B cell (primary cell): ENCODE results near the gene NMNAT1. TPM values are rescaled to one million over a fixed set of nuclear protein-coding genes. Genes with fewer than 3 reads are reported as not detected.

ENCODE experiments used
- ATAC-seq: fragments of 200-7000 bp; cut with Tn5 transposase; one replicate; pipeline ENCODE4 v1.10.0; 2021; ENCODE audit warnings: low read depth, mild to moderate bottlenecking, moderate number of reproducible peaks, moderate library complexity
- CTCF ChIA-PET: fragments of 350-600 bp; sonication (Branson Sonifier 250); formaldehyde crosslinking; loops from one replicate; lab custom pipeline; 2021; ENCODE audit warnings: antibody characterized with exemption, inconsistent platforms; lab: Charles Lee
- POLR2A ChIA-PET: fragments of 350-600 bp; sonication (Branson Sonifier 250); formaldehyde crosslinking; loops from one replicate; lab custom pipeline; 2021; ENCODE audit warnings: antibody characterized with exemption; lab: Charles Lee
- DNase-seq: peaks from one replicate; pipeline ENCODE4 v3.0.0; 2013
- H2AFZ ChIP-seq: 2 replicates; pipeline ENCODE4 v1.6.1; 2012; ENCODE audit warnings: mild to moderate bottlenecking, low read depth, low read length; ENCODE audit not compliant: insufficient read depth, poor library complexity, severe bottlenecking
- H3K27ac ChIP-seq, 2 donors: 1 replicate in 1 of 2; 2 replicates in 1 of 2; pipeline ENCODE4 v1.5.1; 2012 to 2013; ENCODE audit warnings: low read length in 2 of 2, mild to moderate bottlenecking in 2 of 2, moderate library complexity in 1 of 2
- H3K27me3 ChIP-seq, 4 experiments: fragments of 200-600 bp in 1 of 4; sonication (generic) in 1 of 4; replicated peaks in 1 of 4; 1 replicate in 2 of 4; 2 replicates in 2 of 4; pipeline versions ENCODE4 v1.6.1 to v1.7.0; 2013 to 2016; ENCODE audit warnings: low read length in 3 of 4, mild to moderate bottlenecking in 2 of 4, mixed read lengths in 1 of 4, moderate library complexity in 1 of 4; ENCODE audit not compliant: insufficient read depth in 4 of 4, control insufficient read depth in 3 of 4; ENCODE audit errors: control extremely low read depth in 1 of 4
- H3K36me3 ChIP-seq, 2 experiments: replicated peaks in 1 of 2; 1 replicate in 1 of 2; 2 replicates in 1 of 2; pipeline versions ENCODE4 v1.6.1 to v1.7.1; 2013; ENCODE audit warnings: low read length in 1 of 2; ENCODE audit not compliant: insufficient read depth in 2 of 2, control insufficient read depth in 1 of 2; ENCODE audit errors: control extremely low read depth in 1 of 2, extremely low read depth in 1 of 2
- H3K4me1 ChIP-seq, 2 donors: fragments of 200-600 bp in 1 of 2; sonication (generic) in 1 of 2; 1 replicate in 1 of 2; 2 replicates in 1 of 2; pipeline versions ENCODE4 v1.5.1 to v1.6.1; 2013 to 2017; ENCODE audit warnings: low read length in 2 of 2; ENCODE audit not compliant: control insufficient read depth in 2 of 2, insufficient read depth in 2 of 2
- H3K4me2 ChIP-seq: replicated peaks from 2 replicates; pipeline ENCODE3; 2012; ENCODE audit warnings: mild to moderate bottlenecking, low read depth, low read length; ENCODE audit not compliant: poor library complexity, severe bottlenecking
- H3K4me3 ChIP-seq, 5 experiments: fragments of 200-600 bp in 1 of 5; sonication (generic) in 1 of 5; 1 replicate in 3 of 5; 2 replicates in 2 of 5; pipeline versions ENCODE4 v1.5.1 to v1.7.0; 2011 to 2016; ENCODE audit warnings: low read length in 4 of 5, mild to moderate bottlenecking in 4 of 5, low read depth in 2 of 5, control low read depth in 1 of 5, moderate library complexity in 1 of 5; ENCODE audit not compliant: insufficient read depth in 1 of 5; ENCODE audit errors: control extremely low read depth in 1 of 5, extremely low read depth in 1 of 5
- H3K79me2 ChIP-seq: fragments of 200-600 bp; sonication (generic); one replicate; pipeline ENCODE4 v1.6.0; 2016; ENCODE audit warnings: low read length; ENCODE audit not compliant: control insufficient read depth, insufficient read depth
- H3K9ac ChIP-seq: fragments of 200-600 bp; sonication (generic); 2 replicates; pipeline ENCODE4 v1.6.1; 2017; ENCODE audit warnings: mild to moderate bottlenecking, low read length, moderate library complexity
- H3K9me3 ChIP-seq, 3 donors: one replicate each; pipeline versions ENCODE4 v1.6.1 to v1.7.1; 2013; ENCODE audit warnings: low read length in 2 of 3; ENCODE audit not compliant: control insufficient read depth in 2 of 3, insufficient read depth in 1 of 3; ENCODE audit errors: control extremely low read depth in 1 of 3
- H4K20me1 ChIP-seq: 2 replicates; pipeline ENCODE4 v1.6.0; 2012; ENCODE audit warnings: mild to moderate bottlenecking, low read length; ENCODE audit not compliant: insufficient read depth, control insufficient read depth, poor library complexity, severe bottlenecking
- H3K27ac Mint-ChIP-seq: one replicate; pipeline ENCODE4 v1.8.0; 2021; ENCODE audit warnings: mixed read lengths
- H3K27me3 Mint-ChIP-seq: one replicate; pipeline ENCODE4 v1.8.0; 2021; ENCODE audit warnings: mixed read lengths
- H3K4me1 Mint-ChIP-seq: one replicate; pipeline ENCODE4 v1.8.0; 2021; ENCODE audit warnings: mixed read lengths
- H3K4me3 Mint-ChIP-seq: one replicate; pipeline ENCODE4 v1.8.0; 2021; ENCODE audit warnings: mixed read lengths
- H3K9me3 Mint-ChIP-seq: one replicate; pipeline ENCODE4 v1.8.0; 2022; ENCODE audit warnings: mixed read lengths; ENCODE audit not compliant: insufficient read depth
- CTCF ChIP-seq: fragments of 200-600 bp; IDR thresholded peaks from one replicate; pipeline ENCODE4 v1.8.0; 2022; ENCODE audit warnings: antibody characterized with exemption, mild to moderate bottlenecking
- EZH2 ChIP-seq: IDR thresholded peaks from 2 replicates; pipeline ENCODE4 v1.6.1; 2012; ENCODE audit warnings: borderline replicate concordance, low read depth, mild to moderate bottlenecking, moderate library complexity, low read length; ENCODE audit not compliant: insufficient read depth, poor library complexity, severe bottlenecking
- WGBS: methylation state at CpG from one replicate; pipeline ENCODE4 v1.1.5; 2013; ENCODE audit warnings: missing lambda C conversion rate; ENCODE audit not compliant: insufficient coverage; 5-methylcytosine and 5-hydroxymethylcytosine counted together
- intact Hi-C: fragments of 100-400 bp; cut with micrococcal nuclease; formaldehyde crosslinking; loops from one replicate; pipeline ENCODE4 v1.10.0; 2022
- polyA plus RNA-seq: library from polyadenylated mRNA; depleted of rRNA; stranded (reverse); fragments of >200 nt; gene quantifications from 2 replicates; pipeline ENCODE4 v1.2.3, GENCODE V29; 2012
- total RNA-seq, 2 donors: library from RNA; stranded (reverse); fragments of 120-200 nt in 1 of 2; gene quantifications; 1 replicate in 1 of 2; 2 replicates in 1 of 2; pipeline versions ENCODE4 v1.2.3 to v1.2.4, GENCODE V29; 2013 to 2022

Gene NMNAT1
- total and polyA plus RNA-seq, 2 donors (not counting 1 experiment from before 2014, with no cell fraction given) = 4.5 to 8.0 TPM

GRCh38 chr1:9996624-9997582, 53.6 kb downstream of the NMNAT1 start, which contains the start of gene RBP7:
Gene RBP7, plus strand, starts transcription at chr1:9997228. Its CDS starts 31 bp downstream, at chr1:9997259.
- Histone ChIP-seq H3K9ac (peak within 1 kb of the TSS; percentile 58), H3K4me2 (peak within 1 kb of the TSS; percentile 92), H3K4me3 (peak within 1 kb of the TSS in 4 of 5 experiments; percentile 19 to 53 (median 48)), H3K36me3 (no peaks in the 10 kb centered on the region), H3K9me3 (peaks cover 3 to 24% (median 8%) of the 10 kb centered on the region in 3 donors), H3K4me1 (peaks cover 7 to 14% of the 10 kb centered on the region in 2 donors), H4K20me1 (no peaks in the 10 kb centered on the region), H3K27me3 (peaks cover 0 to 35% (median 10%) of the 10 kb centered on the region in 4 experiments), H2AFZ (peak within 1 kb of the TSS; percentile 76), H3K27ac (no peak within 1 kb of the TSS), H3K79me2 (no peaks in the 10 kb centered on the region)
- no peaks in the 10 kb centered on the region for H3K9me3 Mint-ChIP-seq
- H3K4me1 Mint-ChIP-seq = peaks cover 11% of the 10 kb centered on the region
- peak; percentile 66 for ATAC-seq
- H3K27me3 Mint-ChIP-seq = peaks cover 29% of the 10 kb centered on the region
- ChIA-PET CTCF (no interaction called here), POLR2A (no interaction called here)
- H3K27ac Mint-ChIP-seq = peak within 1 kb of the TSS; percentile 50
- 4% methylated on average over 59 of the region's 71 CpGs for WGBS
- peak within 1 kb of the TSS; percentile 87 for H3K4me3 Mint-ChIP-seq
- TF ChIP-seq EZH2 (no peak), CTCF (no peak)
- DNase-seq = peak; percentile 47
- intact Hi-C loops = no loop called here
